Activated CD8-positive, alpha-beta T cell treated with anti-CD3 and anti-CD28 coated beads, Interleukin-2, amount 10 ng/mL, durations not matched to agents 7 days and 5 days (primary cell): ENCODE measurements around the gene HHLA2. TPM values are rescaled to one million over a fixed set of nuclear protein-coding genes. Genes with fewer than 3 reads are reported as not detected.
A peak's percentile ranks its signal among the peaks of the same experiment; 100 is the strongest.

ENCODE experiments used
- ATAC-seq: fragments of 150-1000 bp; cut with Tn5 transposase; one replicate; pipeline ENCODE4 v1.10.0; 2021; ENCODE audit warnings: moderate library complexity
- CTCF ChIA-PET: fragments of 350-600 bp; sonication (Branson Sonifier 250); formaldehyde crosslinking; loops from one replicate; lab custom pipeline; 2021; ENCODE audit warnings: antibody characterized with exemption; lab: Charles Lee
- POLR2A ChIA-PET: fragments of 350-600 bp; sonication (Branson Sonifier 250); formaldehyde crosslinking; loops from one replicate; lab custom pipeline; 2021; ENCODE audit warnings: antibody characterized with exemption; lab: Charles Lee
- DNase-seq: peaks from one replicate; pipeline ENCODE4 v3.0.0-alpha.2; 2020
- H3K27ac Mint-ChIP-seq: one replicate; pipeline ENCODE4 v1.8.0; 2021; ENCODE audit warnings: mild to moderate bottlenecking, mixed read lengths
- H3K27me3 Mint-ChIP-seq: one replicate; pipeline ENCODE4 v1.8.0; 2021; ENCODE audit warnings: low read depth, mixed read lengths
- H3K36me3 Mint-ChIP-seq: one replicate; pipeline ENCODE4 v1.8.0; 2021; ENCODE audit warnings: low read depth, mixed read lengths
- H3K4me1 Mint-ChIP-seq: one replicate; pipeline ENCODE4 v1.8.0; 2021; ENCODE audit warnings: low read depth, mixed read lengths
- H3K4me3 Mint-ChIP-seq: one replicate; pipeline ENCODE4 v1.8.0; 2021; ENCODE audit warnings: mild to moderate bottlenecking, mixed read lengths
- H3K9me3 Mint-ChIP-seq: one replicate; pipeline ENCODE4 v1.8.0; 2022; ENCODE audit warnings: mixed read lengths; ENCODE audit not compliant: insufficient read depth
- total RNA-seq, 2 experiments: library from RNA; stranded (reverse); gene quantifications; one replicate each; pipeline ENCODE4 v1.2.3, GENCODE V29; 2021

HHLA2 gene
- total RNA-seq, 2 experiments from 2014 or later: 3.3 to 3.9 TPM

GRCh38 chr3:108396336-108396735 lies 100.0 kb downstream of the HHLA2 start:
- Mint-ChIP-seq H3K36me3 (no peaks in the 10 kb centered on the region), H3K4me3 (no peak overlapping the region), H3K4me1 (peaks cover 9% of the 10 kb centered on the region), H3K27ac (no peak overlapping the region), H3K27me3 (peaks cover 3% of the 10 kb centered on the region), H3K9me3 (no peaks in the 10 kb centered on the region)
- no peak for ATAC-seq
- DNase-seq: no peak
- ChIA-PET CTCF (no interaction called here), POLR2A (no interaction called here)

GRCh38 chr3:108398510-108398909 lies 102.2 kb downstream of the HHLA2 start:
- ChIA-PET POLR2A (no interaction called here), CTCF (interaction anchor here (1.4 kb wide), 1 partner anchor 11 kb away, joined by 4 read pairs; no protein-coding TSS in a partner anchor)
- Mint-ChIP-seq H3K36me3 (no peaks in the 10 kb centered on the region), H3K4me1 (peaks cover 9% of the 10 kb centered on the region), H3K4me3 (no peak overlapping the region), H3K9me3 (no peaks in the 10 kb centered on the region), H3K27me3 (no peaks in the 10 kb centered on the region), H3K27ac (no peak overlapping the region)
- ATAC-seq: no peak
- no peak for DNase-seq

- no peak for ATAC-seq
- Mint-ChIP-seq H3K4me3 (no peak overlapping the region), H3K9me3 (no peaks in the 10 kb centered on the region), H3K4me1 (peaks cover 6% of the 10 kb centered on the region), H3K36me3 (no peaks in the 10 kb centered on the region), H3K27ac (no peak overlapping the region), H3K27me3 (no peaks in the 10 kb centered on the region)
- DNase-seq: no peak
- POLR2A ChIA-PET: interaction anchor here (0.6 kb wide), 1 partner anchor 408 kb away, joined by 4 read pairs; no protein-coding TSS in a partner anchor
- CTCF ChIA-PET: interaction anchor here (0.8 to 1.2 kb wide), 2 partner anchors 83 to 150 kb away, joined by 3 read pairs; no protein-coding TSS in a partner anchor
Observed at GRCh38 chr3:108401836-108402235, 105.5 kb downstream of the HHLA2 start.

- POLR2A ChIA-PET: no interaction called here
- DNase-seq (no peak), ATAC-seq (no peak)
- H3K27ac Mint-ChIP-seq: no peak overlapping the region
- H3K4me1 Mint-ChIP-seq: peaks cover 12% of the 10 kb centered on the region
- no peaks in the 10 kb centered on the region for H3K36me3 Mint-ChIP-seq
- CTCF ChIA-PET: no interaction called here
- H3K4me3 Mint-ChIP-seq: no peak overlapping the region
- H3K27me3 Mint-ChIP-seq: no peaks in the 10 kb centered on the region
- no peaks in the 10 kb centered on the region for H3K9me3 Mint-ChIP-seq
Observed at GRCh38 chr3:108403198-108403597, 106.8 kb downstream of the HHLA2 start.

- DNase-seq (no peak), ATAC-seq (no peak)
- H3K27ac Mint-ChIP-seq: no peak overlapping the region
- H3K4me3 Mint-ChIP-seq: no peak overlapping the region
- H3K4me1 Mint-ChIP-seq: peaks cover 12% of the 10 kb centered on the region
- no peaks in the 10 kb centered on the region for H3K36me3 Mint-ChIP-seq
- ChIA-PET POLR2A (no interaction called here), CTCF (interaction anchor here (0.9 to 2.5 kb wide), 4 partner anchors 11 to 250 kb away, joined by 3 to 23 read pairs (median 6); partner anchors contain the start of gene IFT57)
- H3K9me3 Mint-ChIP-seq: no peaks in the 10 kb centered on the region
- no peaks in the 10 kb centered on the region for H3K27me3 Mint-ChIP-seq
Observed at GRCh38 chr3:108403686-108404345, 107.5 kb downstream of the HHLA2 start.

GRCh38 chr3:108404368-108404767 lies 108.0 kb downstream of the HHLA2 start:
- no peaks in the 10 kb centered on the region for H3K27me3 Mint-ChIP-seq
- H3K36me3 Mint-ChIP-seq: no peaks in the 10 kb centered on the region
- ChIA-PET CTCF (interaction anchor here (0.9 to 2.5 kb wide), 5 partner anchors 12 to 476 kb away, joined by 3 to 23 read pairs (median 5); partner anchors contain the start of gene IFT57), POLR2A (interaction anchor here (1.0 kb wide), 1 partner anchor 162 kb away, joined by 3 read pairs; no protein-coding TSS in a partner anchor)
- H3K4me3 Mint-ChIP-seq: no peak overlapping the region
- no peaks in the 10 kb centered on the region for H3K9me3 Mint-ChIP-seq
- no peak overlapping the region for H3K27ac Mint-ChIP-seq
- H3K4me1 Mint-ChIP-seq: peaks cover 12% of the 10 kb centered on the region
- no peak for DNase-seq
- ATAC-seq: no peak

- ChIA-PET CTCF (interaction anchor here (1.1 to 2.5 kb wide), 7 partner anchors 18 to 728 kb away, joined by 3 to 23 read pairs (median 4); partner anchors contain the start of gene IFT57), POLR2A (no interaction called here)
- no peaks in the 10 kb centered on the region for H3K36me3 Mint-ChIP-seq
- peaks cover 12% of the 10 kb centered on the region for H3K4me1 Mint-ChIP-seq
- no peaks in the 10 kb centered on the region for H3K9me3 Mint-ChIP-seq
- H3K4me3 Mint-ChIP-seq: no peak overlapping the region
- H3K27me3 Mint-ChIP-seq: no peaks in the 10 kb centered on the region
- H3K27ac Mint-ChIP-seq: no peak overlapping the region
- DNase-seq: no peak
- no peak for ATAC-seq
Observed at GRCh38 chr3:108406063-108406660, 109.8 kb downstream of the HHLA2 start.

GRCh38 chr3:108406661-108407206 lies 110.4 kb downstream of the HHLA2 start:
- Mint-ChIP-seq H3K9me3 (no peaks in the 10 kb centered on the region), H3K36me3 (no peaks in the 10 kb centered on the region), H3K4me3 (no peak overlapping the region), H3K4me1 (peaks cover 12% of the 10 kb centered on the region), H3K27ac (no peak overlapping the region), H3K27me3 (no peaks in the 10 kb centered on the region)
- peak; percentile 85 for ATAC-seq
- POLR2A ChIA-PET: no interaction called here
- DNase-seq: peak; percentile 49
- CTCF ChIA-PET: interaction anchor here (1.0 to 2.0 kb wide), 7 partner anchors 19 to 729 kb away, joined by 3 to 6 read pairs (median 3); no protein-coding TSS in a partner anchor

GRCh38 chr3:108407886-108408285 lies 111.5 kb downstream of the HHLA2 start:
- H3K4me3 Mint-ChIP-seq: no peak overlapping the region

GRCh38 chr3:108408883-108409799 lies 112.8 kb downstream of the HHLA2 start:
- Mint-ChIP-seq H3K9me3 (no peaks in the 10 kb centered on the region), H3K4me1 (peaks cover 14% of the 10 kb centered on the region), H3K27me3 (peaks cover 5% of the 10 kb centered on the region), H3K4me3 (no peak overlapping the region), H3K36me3 (no peaks in the 10 kb centered on the region), H3K27ac (no peak overlapping the region)
- DNase-seq (no peak), ATAC-seq (no peak)
- ChIA-PET CTCF (interaction anchor here (1.0 to 2.0 kb wide), 5 partner anchors 9 to 481 kb away, joined by 3 to 9 read pairs (median 4); no protein-coding TSS in a partner anchor), POLR2A (no interaction called here)

More at GRCh38 chr3:108407886-108408285, 111.5 kb downstream of the HHLA2 start:
- peaks cover 13% of the 10 kb centered on the region for H3K4me1 Mint-ChIP-seq
- H3K36me3 Mint-ChIP-seq: no peaks in the 10 kb centered on the region
- H3K9me3 Mint-ChIP-seq: no peaks in the 10 kb centered on the region
- H3K27me3 Mint-ChIP-seq: peaks cover under 1% of the 10 kb centered on the region
- DNase-seq (no peak), ATAC-seq (no peak)
- no peak overlapping the region for H3K27ac Mint-ChIP-seq
- ChIA-PET POLR2A (no interaction called here), CTCF (interaction anchor here (0.6 to 1.4 kb wide), 9 partner anchors 20 to 334 kb away, joined by 3 read pairs; no protein-coding TSS in a partner anchor)

- ChIA-PET POLR2A (no interaction called here), CTCF (interaction anchor here (1.0 to 2.0 kb wide), 5 partner anchors 8 to 482 kb away, joined by 3 to 9 read pairs (median 4); no protein-coding TSS in a partner anchor)
- Mint-ChIP-seq H3K9me3 (no peaks in the 10 kb centered on the region), H3K27ac (no peak overlapping the region), H3K27me3 (peaks cover 5% of the 10 kb centered on the region), H3K4me1 (peaks cover 14% of the 10 kb centered on the region), H3K36me3 (no peaks in the 10 kb centered on the region), H3K4me3 (no peak overlapping the region)
- no peak for DNase-seq
- ATAC-seq: no peak
Observed at GRCh38 chr3:108409800-108410178, 113.4 kb downstream of the HHLA2 start.
